K562 (cell line): ENCODE results near the gene HIPK2. TPM values are rescaled to one million over a fixed set of nuclear protein-coding genes. Genes with fewer than 3 reads are reported as not detected.

Source experiments
- BRD4 ChIP-seq: fragments of 200-600 bp; sonication (generic); IDR thresholded peaks from 2 replicates; pipeline ENCODE4 v1.6.1; 2017; ENCODE audit warnings: inconsistent platforms
- CBFB ChIP-seq: sonication (generic); formaldehyde crosslinking; IDR thresholded peaks from 2 replicates; pipeline ENCODE4 v1.4.0; 2020; ENCODE audit warnings: mild to moderate bottlenecking, missing genetic modification reagents
- E2F6 ChIP-seq, 2 experiments: IDR thresholded peaks; 2 replicates each; pipeline ENCODE4 v1.6.1; 2011; ENCODE audit warnings: borderline replicate concordance in 1 of 2, control low read depth in 1 of 2, low read depth in 1 of 2, low read length in 1 of 2, mild to moderate bottlenecking in 1 of 2, mixed read lengths in 1 of 2, moderate library complexity in 1 of 2; ENCODE audit not compliant: insufficient read depth in 1 of 2, insufficient read length in 1 of 2, poor library complexity in 1 of 2, severe bottlenecking in 1 of 2; ENCODE audit errors: extremely low read depth in 1 of 2
- FOXA3 ChIP-seq, 2 experiments: fragments of 450-650 bp in 1 of 2; sonication (generic) in 1 of 2; formaldehyde crosslinking; IDR thresholded peaks in 1 of 2; conservative IDR thresholded peaks in 1 of 2; 2 replicates each; pipeline versions ENCODE4 v1.4.0 to v1.8.0; 2020 to 2022; ENCODE audit warnings: mild to moderate bottlenecking in 2 of 2, missing genetic modification reagents in 1 of 2
- FOXP1 ChIP-seq: sonication (generic); formaldehyde crosslinking; IDR thresholded peaks from 2 replicates; pipeline ENCODE4 v1.8.0; 2022; ENCODE audit warnings: mild to moderate bottlenecking, missing genetic modification reagents
- HMGN3 ChIP-seq: IDR thresholded peaks from 2 replicates; pipeline ENCODE4 v1.6.1; 2011; ENCODE audit warnings: borderline replicate concordance, low read depth, mild to moderate bottlenecking, mixed read lengths, low read length; ENCODE audit not compliant: insufficient read length; ENCODE audit errors: extremely low read depth
- MXI1 ChIP-seq: IDR thresholded peaks from 2 replicates; pipeline ENCODE4 v1.6.1; 2011; ENCODE audit warnings: low read depth, mild to moderate bottlenecking, improper control_type of control experiment, low read length
- PHF21A ChIP-seq: fragments of 450-650 bp; IDR thresholded peaks from 2 replicates; pipeline ENCODE4 v1.6.1; 2017; ENCODE audit warnings: low read depth, borderline replicate concordance
- POLR3G ChIP-seq: IDR thresholded peaks from 2 replicates; pipeline ENCODE4 v1.6.1; 2011; ENCODE audit not compliant: insufficient read length, insufficient replicate concordance; ENCODE audit errors: extremely low read depth
- SMARCE1 ChIP-seq: fragments of 450-650 bp; IDR thresholded peaks from 2 replicates; pipeline ENCODE4 v1.7.1; 2016; ENCODE audit warnings: mild to moderate bottlenecking
- TRIM24 ChIP-seq, 2 experiments: fragments of 450-650 bp; IDR thresholded peaks; 2 replicates each; pipeline ENCODE4 v1.6.1; 2016
- ZC3H11A ChIP-seq: IDR thresholded peaks from 2 replicates; pipeline ENCODE4 v1.6.1; 2012; ENCODE audit warnings: low read depth, low read length, improper control_type of control experiment
- ZNF175 ChIP-seq: fragments of 200-800 bp; sonication (Bioruptor generic); IDR thresholded peaks from 2 replicates; pipeline ENCODE4 v1.6.1; 2016; ENCODE audit warnings: low read depth, mild to moderate bottlenecking, missing genetic modification characterization, missing compliant biosample characterization
- polyA plus RNA-seq, 8 experiments: library from polyadenylated mRNA; depleted of rRNA in 4 of 8; stranded (reverse) in 5 of 8; unstranded in 3 of 8; fragments of >200 nt; fragmentation: Nextera tagmentation in 2 of 8; fragmentation: Illumina TruSeq in 1 of 8; extraction: Ambion mirVana in 2 of 8; extraction: Trizol in 1 of 8; gene quantifications; 2 replicates each; pipeline versions ENCODE4 v1.2.1 to v1.2.3, GENCODE V29; 2011 to 2014; ENCODE audit warnings: inconsistent platforms in 1 of 8, missing spikeins in 1 of 8
- total RNA-seq, 7 experiments: library from RNA; depleted of rRNA in 6 of 7; stranded (reverse); fragments of >200 nt in 6 of 7; fragmentation: Illumina TruSeq in 2 of 7; extraction: Trizol in 2 of 7; gene quantifications; 2 replicates each; pipeline versions ENCODE4 v1.2.1 to v1.2.3, GENCODE V29; 2011 to 2021; ENCODE audit warnings: low replicate concordance in 1 of 7
- TF ChIP-seq, protein P1 (sequence below): fragments of 250-450 bp; sonication (Bioruptor Pico); IDR thresholded peaks from 2 replicates; pipeline ENCODE4 v1.4.0; 2020; ENCODE audit warnings: mild to moderate bottlenecking
- TF ChIP-seq, protein P2 (sequence below), 2 experiments: fragments of 450-650 bp; IDR thresholded peaks; 2 replicates each; pipeline ENCODE4 v1.6.1; 2016
- TF ChIP-seq, protein P3 (sequence below): IDR thresholded peaks from 2 replicates; pipeline ENCODE4 v1.6.1; 2016; ENCODE audit warnings: missing genetic modification characterization, missing compliant biosample characterization
- TF ChIP-seq, protein P4 (sequence below): fragments of 450-650 bp; IDR thresholded peaks from 2 replicates; pipeline ENCODE4 v1.6.1; 2018; ENCODE audit warnings: mild to moderate bottlenecking, low read depth; ENCODE audit not compliant: partially characterized antibody
- TF ChIP-seq, protein P5 (sequence below): fragments of 250-450 bp; sonication (Bioruptor Pico); IDR thresholded peaks from 2 replicates; pipeline ENCODE4 v1.8.0; 2022; ENCODE audit warnings: inconsistent platforms

Gene HIPK2
- total and polyA plus RNA-seq, 9 of the 15 experiments (the other 6 are each of a cell fraction or from before 2014, with no cell fraction given), result 0.69 to 19.8 (median 5.1) TPM

GRCh38 chr7:139817249-139817648, 39.5 kb upstream of the HIPK2 start (continued):
- TF ChIP-seq, protein P1, sequence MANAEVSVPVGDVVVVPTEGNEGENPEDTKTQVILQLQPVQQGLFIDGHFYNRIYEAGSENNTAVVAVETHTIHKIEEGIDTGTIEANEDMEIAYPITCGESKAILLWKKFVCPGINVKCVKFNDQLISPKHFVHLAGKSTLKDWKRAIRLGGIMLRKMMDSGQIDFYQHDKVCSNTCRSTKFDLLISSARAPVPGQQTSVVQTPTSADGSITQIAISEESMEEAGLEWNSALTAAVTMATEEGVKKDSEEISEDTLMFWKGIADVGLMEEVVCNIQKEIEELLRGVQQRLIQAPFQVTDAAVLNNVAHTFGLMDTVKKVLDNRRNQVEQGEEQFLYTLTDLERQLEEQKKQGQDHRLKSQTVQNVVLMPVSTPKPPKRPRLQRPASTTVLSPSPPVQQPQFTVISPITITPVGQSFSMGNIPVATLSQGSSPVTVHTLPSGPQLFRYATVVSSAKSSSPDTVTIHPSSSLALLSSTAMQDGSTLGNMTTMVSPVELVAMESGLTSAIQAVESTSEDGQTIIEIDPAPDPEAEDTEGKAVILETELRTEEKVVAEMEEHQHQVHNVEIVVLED, result no peak
- TF ChIP-seq FOXA3 (CRISPR knock-in tag; conservative IDR thresholded peaks at IDR 0.05 in 1 of 2, IDR thresholded peaks at IDR 0.05 in 1 of 2), result no peak
- no peak for TF ChIP-seq SMARCE1
- TF ChIP-seq TRIM24 (IDR thresholded peaks at IDR 0.05), result peak in 1 of 2 experiments; percentile 39; a peak in 1 of 4 replicates
- TF ChIP-seq, protein P2, sequence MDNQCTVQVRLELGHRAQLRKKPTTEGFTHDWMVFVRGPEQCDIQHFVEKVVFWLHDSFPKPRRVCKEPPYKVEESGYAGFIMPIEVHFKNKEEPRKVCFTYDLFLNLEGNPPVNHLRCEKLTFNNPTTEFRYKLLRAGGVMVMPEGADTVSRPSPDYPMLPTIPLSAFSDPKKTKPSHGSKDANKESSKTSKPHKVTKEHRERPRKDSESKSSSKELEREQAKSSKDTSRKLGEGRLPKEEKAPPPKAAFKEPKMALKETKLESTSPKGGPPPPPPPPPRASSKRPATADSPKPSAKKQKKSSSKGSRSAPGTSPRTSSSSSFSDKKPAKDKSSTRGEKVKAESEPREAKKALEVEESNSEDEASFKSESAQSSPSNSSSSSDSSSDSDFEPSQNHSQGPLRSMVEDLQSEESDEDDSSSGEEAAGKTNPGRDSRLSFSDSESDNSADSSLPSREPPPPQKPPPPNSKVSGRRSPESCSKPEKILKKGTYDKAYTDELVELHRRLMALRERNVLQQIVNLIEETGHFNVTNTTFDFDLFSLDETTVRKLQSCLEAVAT (IDR thresholded peaks at IDR 0.05), result no peak
- TF ChIP-seq POLR3G, result no peak
- no peak for TF ChIP-seq CBFB (CRISPR knock-in tag)
- TF ChIP-seq ZC3H11A, result no peak
- TF ChIP-seq E2F6 (IDR thresholded peaks at IDR 0.05; ENCODE audit: borderline replicate concordance in 1 of 2, extremely low read depth in 1 of 2, insufficient read depth in 1 of 2, insufficient read length in 1 of 2, low read depth in 1 of 2, low read length in 1 of 2, poor library complexity in 1 of 2, severe bottlenecking in 1 of 2), result no peak
- TF ChIP-seq HMGN3, result peak; percentile 38
- TF ChIP-seq, protein P3, sequence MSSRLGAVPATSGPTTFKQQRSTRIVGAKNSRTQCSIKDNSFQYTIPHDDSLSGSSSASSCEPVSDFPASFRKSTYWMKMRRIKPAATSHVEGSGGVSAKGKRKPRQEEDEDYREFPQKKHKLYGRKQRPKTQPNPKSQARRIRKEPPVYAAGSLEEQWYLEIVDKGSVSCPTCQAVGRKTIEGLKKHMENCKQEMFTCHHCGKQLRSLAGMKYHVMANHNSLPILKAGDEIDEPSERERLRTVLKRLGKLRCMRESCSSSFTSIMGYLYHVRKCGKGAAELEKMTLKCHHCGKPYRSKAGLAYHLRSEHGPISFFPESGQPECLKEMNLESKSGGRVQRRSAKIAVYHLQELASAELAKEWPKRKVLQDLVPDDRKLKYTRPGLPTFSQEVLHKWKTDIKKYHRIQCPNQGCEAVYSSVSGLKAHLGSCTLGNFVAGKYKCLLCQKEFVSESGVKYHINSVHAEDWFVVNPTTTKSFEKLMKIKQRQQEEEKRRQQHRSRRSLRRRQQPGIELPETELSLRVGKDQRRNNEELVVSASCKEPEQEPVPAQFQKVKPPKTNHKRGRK (tag), result no peak
- TF ChIP-seq, protein P4, sequence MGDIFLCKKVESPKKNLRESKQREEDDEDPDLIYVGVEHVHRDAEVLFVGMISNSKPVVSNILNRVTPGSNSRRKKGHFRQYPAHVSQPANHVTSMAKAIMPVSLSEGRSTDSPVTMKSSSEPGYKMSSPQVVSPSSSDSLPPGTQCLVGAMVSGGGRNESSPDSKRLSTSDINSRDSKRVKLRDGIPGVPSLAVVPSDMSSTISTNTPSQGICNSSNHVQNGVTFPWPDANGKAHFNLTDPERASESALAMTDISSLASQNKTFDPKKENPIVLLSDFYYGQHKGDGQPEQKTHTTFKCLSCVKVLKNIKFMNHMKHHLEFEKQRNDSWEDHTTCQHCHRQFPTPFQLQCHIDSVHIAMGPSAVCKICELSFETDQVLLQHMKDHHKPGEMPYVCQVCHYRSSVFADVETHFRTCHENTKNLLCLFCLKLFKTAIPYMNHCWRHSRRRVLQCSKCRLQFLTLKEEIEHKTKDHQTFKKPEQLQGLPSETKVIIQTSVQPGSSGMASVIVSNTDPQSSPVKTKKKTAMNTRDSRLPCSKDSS, result no peak
- no peak for TF ChIP-seq BRD4
- TF ChIP-seq, protein P5, sequence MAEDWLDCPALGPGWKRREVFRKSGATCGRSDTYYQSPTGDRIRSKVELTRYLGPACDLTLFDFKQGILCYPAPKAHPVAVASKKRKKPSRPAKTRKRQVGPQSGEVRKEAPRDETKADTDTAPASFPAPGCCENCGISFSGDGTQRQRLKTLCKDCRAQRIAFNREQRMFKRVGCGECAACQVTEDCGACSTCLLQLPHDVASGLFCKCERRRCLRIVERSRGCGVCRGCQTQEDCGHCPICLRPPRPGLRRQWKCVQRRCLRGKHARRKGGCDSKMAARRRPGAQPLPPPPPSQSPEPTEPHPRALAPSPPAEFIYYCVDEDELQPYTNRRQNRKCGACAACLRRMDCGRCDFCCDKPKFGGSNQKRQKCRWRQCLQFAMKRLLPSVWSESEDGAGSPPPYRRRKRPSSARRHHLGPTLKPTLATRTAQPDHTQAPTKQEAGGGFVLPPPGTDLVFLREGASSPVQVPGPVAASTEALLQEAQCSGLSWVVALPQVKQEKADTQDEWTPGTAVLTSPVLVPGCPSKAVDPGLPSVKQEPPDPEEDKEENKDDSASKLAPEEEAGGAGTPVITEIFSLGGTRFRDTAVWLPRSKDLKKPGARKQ (CRISPR knock-in tag), result no peak
- TF ChIP-seq FOXP1 (CRISPR knock-in tag), result no peak
- no peak for TF ChIP-seq MXI1
- no peak for TF ChIP-seq PHF21A
- no peak for TF ChIP-seq ZNF175 (CRISPR knock-in tag)
